HepG2 (cell line): ENCODE results near the gene MADD. TPM values are rescaled to one million over a fixed set of nuclear protein-coding genes. Genes with fewer than 3 reads are reported as not detected.
A peak's percentile ranks its signal among the peaks of the same experiment; 100 is the strongest.

Experiments
- DDIT3 ChIP-seq: sonication (generic); formaldehyde crosslinking; IDR thresholded peaks from 2 replicates; pipeline ENCODE4 v1.4.0; 2020; ENCODE audit warnings: mild to moderate bottlenecking, missing genetic modification reagents
- E2F2 ChIP-seq: sonication (generic); formaldehyde crosslinking; IDR thresholded peaks from 2 replicates; pipeline ENCODE4 v1.4.0; 2020; ENCODE audit warnings: missing genetic modification reagents, borderline replicate concordance
- GRHL1 ChIP-seq: sonication (generic); formaldehyde crosslinking; conservative IDR thresholded peaks from 2 replicates; pipeline ENCODE4 v1.8.0; 2022; ENCODE audit warnings: missing genetic modification reagents
- KDM3A ChIP-seq: IDR thresholded peaks from 2 replicates; pipeline ENCODE4 v1.6.1; 2018; ENCODE audit warnings: low read depth, missing compliant biosample characterization
- NPAS2 ChIP-seq: sonication (generic); formaldehyde crosslinking; IDR thresholded peaks from 2 replicates; pipeline ENCODE4 v1.8.0; 2022; ENCODE audit warnings: mild to moderate bottlenecking, missing genetic modification reagents, borderline replicate concordance
- NR1H2 ChIP-seq: sonication (generic); formaldehyde crosslinking; IDR thresholded peaks from 2 replicates; pipeline ENCODE4 v1.8.1; 2022; ENCODE audit warnings: low read depth, missing genetic modification reagents, borderline replicate concordance
- PPARG ChIP-seq: conservative IDR thresholded peaks from 2 replicates; pipeline ENCODE4 v1.6.1; 2016; ENCODE audit warnings: missing biosample characterization, missing genetic modification reagents
- REPIN1 ChIP-seq: sonication (generic); formaldehyde crosslinking; IDR thresholded peaks from 2 replicates; pipeline ENCODE4 v1.8.0; 2022; ENCODE audit warnings: missing genetic modification reagents, low read depth, mild to moderate bottlenecking, borderline replicate concordance
- SIN3B ChIP-seq: fragments of 150-350 bp; IDR thresholded peaks from 2 replicates; pipeline ENCODE4 v1.6.1; 2014; ENCODE audit warnings: low read length
- SRF ChIP-seq: IDR thresholded peaks from 2 replicates; pipeline ENCODE4 v1.6.1; 2011; ENCODE audit warnings: mild to moderate bottlenecking, low read depth, low read length, moderate library complexity
- SSRP1 ChIP-seq: IDR thresholded peaks from 2 replicates; pipeline ENCODE4 v1.6.1; 2016; ENCODE audit warnings: control low read depth
- TBL1XR1 ChIP-seq: fragments of 150-350 bp; IDR thresholded peaks from 2 replicates; pipeline ENCODE4 v1.6.1; 2014; ENCODE audit warnings: borderline replicate concordance, low read length; ENCODE audit not compliant: partially characterized antibody
- ZBED4 ChIP-seq: sonication (generic); formaldehyde crosslinking; IDR thresholded peaks from 2 replicates; pipeline ENCODE4 v1.4.0; 2020; ENCODE audit warnings: missing genetic modification reagents, borderline replicate concordance
- ZNF234 ChIP-seq: sonication (generic); formaldehyde crosslinking; conservative IDR thresholded peaks from 2 replicates; pipeline ENCODE4 v1.5.1; 2020; ENCODE audit warnings: mild to moderate bottlenecking, missing genetic modification reagents
- ZNF350 ChIP-seq: sonication (generic); formaldehyde crosslinking; IDR thresholded peaks from 2 replicates; pipeline ENCODE4 v1.4.0; 2020; ENCODE audit warnings: mild to moderate bottlenecking, low read depth, missing genetic modification reagents, borderline replicate concordance
- ZNF468 ChIP-seq: sonication (generic); formaldehyde crosslinking; IDR thresholded peaks from 2 replicates; pipeline ENCODE4 v1.8.0; 2022; ENCODE audit warnings: mild to moderate bottlenecking, moderate library complexity, missing genetic modification reagents
- ZNF543 ChIP-seq: sonication (generic); formaldehyde crosslinking; IDR thresholded peaks from 2 replicates; pipeline ENCODE4 v1.4.0; 2020; ENCODE audit warnings: mild to moderate bottlenecking, missing genetic modification reagents
- ZNF574 ChIP-seq: sonication (generic); formaldehyde crosslinking; IDR thresholded peaks from 2 replicates; pipeline ENCODE4 v1.4.0; 2020; ENCODE audit warnings: missing genetic modification reagents
- ZNF670 ChIP-seq: sonication (generic); formaldehyde crosslinking; IDR thresholded peaks from 2 replicates; pipeline ENCODE4 v1.8.0; 2022; ENCODE audit warnings: mild to moderate bottlenecking, missing genetic modification reagents, borderline replicate concordance
- polyA plus RNA-seq, 8 experiments: library from polyadenylated mRNA; depleted of rRNA in 3 of 8; stranded (reverse) in 7 of 8; unstranded in 1 of 8; fragments of >200 nt; fragmentation: Illumina TruSeq in 4 of 8; extraction: Trizol in 4 of 8; gene quantifications; 2 replicates each; pipeline versions ENCODE4 v1.2.1 to v1.2.3, GENCODE V29; 2011 to 2016; ENCODE audit warnings: low read depth in 4 of 8, missing spikeins in 1 of 8, mixed read lengths in 1 of 8; ENCODE audit not compliant: insufficient read depth in 1 of 8
- total RNA-seq, 5 experiments: library from RNA; depleted of rRNA; stranded (reverse); fragments of >200 nt; fragmentation: Illumina TruSeq; extraction: Trizol; gene quantifications; 2 replicates each; pipeline ENCODE4 v1.2.3, GENCODE V29; 2016; ENCODE audit warnings: low read depth in 1 of 5

Gene MADD
- total and polyA plus RNA-seq, 2 of the 13 experiments (the other 11 are each of a cell fraction or from before 2014, with no cell fraction given), result 18.0 to 29.2 TPM

GRCh38 chr11:47248664-47249377, 21.1 kb upstream of the MADD start, which contains the start of gene ACP2 (continued):
- TF ChIP-seq ZNF574 (CRISPR knock-in tag) (peak; percentile 95), KDM3A (CRISPR knock-in tag) (peak; percentile 86), E2F2 (CRISPR knock-in tag) (peak; percentile 76; the same call in 1 of the 2 replicates), NR1H2 (CRISPR knock-in tag) (peak; percentile 75; the same call in 1 of the 2 replicates), SIN3B (peak; percentile 85), GRHL1 (CRISPR knock-in tag) (no peak), ZNF468 (peak; percentile 72; the same call in 1 of the 2 replicates), SRF (peak; percentile 77), ZNF670 (no peak), ZBED4 (peak; percentile 70; the same call in 1 of the 2 replicates), REPIN1 (CRISPR knock-in tag) (peak; percentile 85), ZNF350 (CRISPR knock-in tag) (peak; percentile 96; the same call in 1 of the 2 replicates), ZNF234 (CRISPR knock-in tag) (no peak), PPARG (CRISPR knock-in tag) (peak; percentile 79), SSRP1 (CRISPR knock-in tag) (peak; percentile 77; the same call in 1 of the 2 replicates), TBL1XR1 (peak; percentile 71), NPAS2 (CRISPR knock-in tag) (no peak), DDIT3 (CRISPR knock-in tag) (no peak), ZNF543 (CRISPR knock-in tag) (no peak; the same call in none of the 2 replicates)
